K562 (cell line): ENCODE data around the gene INPP4B. TPM values are rescaled to one million over a fixed set of nuclear protein-coding genes. Genes with fewer than 3 reads are reported as not detected.

Source experiments
- CHAMP1 ChIP-seq: fragments of 450-650 bp; IDR thresholded peaks from 2 replicates; pipeline ENCODE4 v1.6.1; 2016; ENCODE audit warnings: mild to moderate bottlenecking
- HNRNPK ChIP-seq: fragments of 200-400 bp; formaldehyde crosslinking; IDR thresholded peaks from one replicate; pipeline ENCODE4 v1.6.1; 2018; ENCODE audit warnings: mild to moderate bottlenecking, low read depth, low read length; ENCODE audit not compliant: poor library complexity, severe bottlenecking
- TEAD4 ChIP-seq, 2 experiments: sonication (generic) in 1 of 2; formaldehyde crosslinking in 1 of 2; IDR thresholded peaks; 2 replicates each; pipeline versions ENCODE4 v1.6.1 to v1.8.0; 2012 to 2022; ENCODE audit warnings: borderline replicate concordance in 1 of 2, inconsistent platforms in 1 of 2, low read length in 1 of 2, mild to moderate bottlenecking in 1 of 2, missing genetic modification reagents in 1 of 2
- ZNF134 ChIP-seq: fragments of 250-450 bp; sonication (Bioruptor Pico); conservative IDR thresholded peaks from 2 replicates; pipeline ENCODE4 v1.4.0; 2020
- ZNF431 ChIP-seq: sonication (generic); formaldehyde crosslinking; IDR thresholded peaks from 2 replicates; pipeline ENCODE4 v1.8.0; 2022; ENCODE audit warnings: mild to moderate bottlenecking, missing genetic modification reagents
- ZSCAN29 ChIP-seq: fragments of 450-650 bp; IDR thresholded peaks from 2 replicates; pipeline ENCODE4 v1.6.1; 2017
- polyA plus RNA-seq, 8 experiments: library from polyadenylated mRNA; depleted of rRNA in 4 of 8; stranded (reverse) in 5 of 8; unstranded in 3 of 8; fragments of >200 nt; fragmentation: Nextera tagmentation in 2 of 8; fragmentation: Illumina TruSeq in 1 of 8; extraction: Ambion mirVana in 2 of 8; extraction: Trizol in 1 of 8; gene quantifications; 2 replicates each; pipeline versions ENCODE4 v1.2.1 to v1.2.3, GENCODE V29; 2011 to 2014; ENCODE audit warnings: inconsistent platforms in 1 of 8, missing spikeins in 1 of 8
- total RNA-seq, 7 experiments: library from RNA; depleted of rRNA in 6 of 7; stranded (reverse); fragments of >200 nt in 6 of 7; fragmentation: Illumina TruSeq in 2 of 7; extraction: Trizol in 2 of 7; gene quantifications; 2 replicates each; pipeline versions ENCODE4 v1.2.1 to v1.2.3, GENCODE V29; 2011 to 2021; ENCODE audit warnings: low replicate concordance in 1 of 7
- TF ChIP-seq, protein P1 (sequence below), 2 experiments: fragments of 450-650 bp in 1 of 2; IDR thresholded peaks; 2 replicates each; pipeline ENCODE4 v1.6.1; 2011 to 2017; ENCODE audit warnings: low read depth in 2 of 2, antibody characterized with exemption in 1 of 2, borderline replicate concordance in 1 of 2, low read length in 1 of 2, mild to moderate bottlenecking in 1 of 2, mixed read lengths in 1 of 2; ENCODE audit not compliant: control insufficient read depth in 1 of 2

The INPP4B gene
- total and polyA plus RNA-seq, 9 of the 15 experiments (the other 6 are each of a cell fraction or from before 2014, with no cell fraction given): 0.04 to 0.11 TPM; not detected in 7

GRCh38 chr4:142036795-142037583 lies 809.1 kb downstream of the INPP4B start (continued):
- TF ChIP-seq CHAMP1 (no peak), TEAD4 (IDR thresholded peaks at IDR 0.05; ENCODE audit: low read length) (no peak), TEAD4 (CRISPR knock-in tag; IDR thresholded peaks at IDR 0.05; ENCODE audit: borderline replicate concordance) (no peak), ZSCAN29 (no peak), ZNF134 (CRISPR knock-in tag) (no peak), ZNF431 (CRISPR knock-in tag) (no peak), HNRNPK (no peak)
- TF ChIP-seq, protein P1, sequence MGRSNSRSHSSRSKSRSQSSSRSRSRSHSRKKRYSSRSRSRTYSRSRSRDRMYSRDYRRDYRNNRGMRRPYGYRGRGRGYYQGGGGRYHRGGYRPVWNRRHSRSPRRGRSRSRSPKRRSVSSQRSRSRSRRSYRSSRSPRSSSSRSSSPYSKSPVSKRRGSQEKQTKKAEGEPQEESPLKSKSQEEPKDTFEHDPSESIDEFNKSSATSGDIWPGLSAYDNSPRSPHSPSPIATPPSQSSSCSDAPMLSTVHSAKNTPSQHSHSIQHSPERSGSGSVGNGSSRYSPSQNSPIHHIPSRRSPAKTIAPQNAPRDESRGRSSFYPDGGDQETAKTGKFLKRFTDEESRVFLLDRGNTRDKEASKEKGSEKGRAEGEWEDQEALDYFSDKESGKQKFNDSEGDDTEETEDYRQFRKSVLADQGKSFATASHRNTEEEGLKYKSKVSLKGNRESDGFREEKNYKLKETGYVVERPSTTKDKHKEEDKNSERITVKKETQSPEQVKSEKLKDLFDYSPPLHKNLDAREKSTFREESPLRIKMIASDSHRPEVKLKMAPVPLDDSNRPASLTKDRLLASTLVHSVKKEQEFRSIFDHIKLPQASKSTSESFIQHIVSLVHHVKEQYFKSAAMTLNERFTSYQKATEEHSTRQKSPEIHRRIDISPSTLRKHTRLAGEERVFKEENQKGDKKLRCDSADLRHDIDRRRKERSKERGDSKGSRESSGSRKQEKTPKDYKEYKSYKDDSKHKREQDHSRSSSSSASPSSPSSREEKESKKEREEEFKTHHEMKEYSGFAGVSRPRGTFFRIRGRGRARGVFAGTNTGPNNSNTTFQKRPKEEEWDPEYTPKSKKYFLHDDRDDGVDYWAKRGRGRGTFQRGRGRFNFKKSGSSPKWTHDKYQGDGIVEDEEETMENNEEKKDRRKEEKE (IDR thresholded peaks at IDR 0.05; ENCODE audit: borderline replicate concordance in 1 of 2, control insufficient read depth in 1 of 2, low read depth in 2 of 2, low read length in 1 of 2): no peak
